GM21786 (cell line): ENCODE measurements around the gene RSF1.

ENCODE experiments used
- ATAC-seq: cut with Tn5 transposase; IDR thresholded peaks from one replicate; pipeline ENCODE4 v1.9.1; 2021; ENCODE audit not compliant: unreplicated experiment

Gene RSF1

GRCh38 chr11:77814848-77815247 lies 5.7 kb downstream of the RSF1 start:
- ATAC-seq, result no peak

- ATAC-seq, result no peak
These were observed 7.3 kb downstream of the RSF1 start for GRCh38 chr11:77813256-77813655.

- no peak for ATAC-seq
These were observed 13.5 kb downstream of the RSF1 start for GRCh38 chr11:77806993-77807392.

- no peak for ATAC-seq
These were observed 14.1 kb downstream of the RSF1 start for GRCh38 chr11:77806415-77806814.

GRCh38 chr11:77801477-77801876 lies 19.0 kb downstream of the RSF1 start:
- ATAC-seq, result no peak

GRCh38 chr11:77800449-77800848 lies 20.1 kb downstream of the RSF1 start:
- ATAC-seq, result no peak

- ATAC-seq, result no peak
These were observed 21.2 kb downstream of the RSF1 start for GRCh38 chr11:77799338-77799737.

GRCh38 chr11:77793972-77794371 lies 26.6 kb downstream of the RSF1 start:
- no peak for ATAC-seq

- ATAC-seq, result no peak
These were observed 29.2 kb downstream of the RSF1 start for GRCh38 chr11:77791301-77791700.

GRCh38 chr11:77789731-77790476 lies 30.6 kb downstream of the RSF1 start:
- no peak for ATAC-seq

- ATAC-seq, result no peak
These were observed 31.3 kb downstream of the RSF1 start for GRCh38 chr11:77789061-77789730.

- no peak for ATAC-seq
These were observed 36.0 kb downstream of the RSF1 start for GRCh38 chr11:77784572-77784971.

- ATAC-seq, result no peak
These were observed 37.5 kb downstream of the RSF1 start for GRCh38 chr11:77783025-77783424.

- no peak for ATAC-seq
These were observed 40.6 kb downstream of the RSF1 start for GRCh38 chr11:77779935-77780334.

GRCh38 chr11:77778549-77778948 lies 42.0 kb downstream of the RSF1 start:
- no peak for ATAC-seq

- no peak for ATAC-seq
These were observed 42.4 kb downstream of the RSF1 start for GRCh38 chr11:77778118-77778517.

GRCh38 chr11:77776455-77776854 lies 44.1 kb downstream of the RSF1 start:
- no peak for ATAC-seq

- no peak for ATAC-seq
These were observed 44.6 kb downstream of the RSF1 start for GRCh38 chr11:77775936-77776335.

- no peak for ATAC-seq
These were observed 49.4 kb downstream of the RSF1 start for GRCh38 chr11:77771135-77771534.

- ATAC-seq, result no peak
These were observed 49.9 kb downstream of the RSF1 start for GRCh38 chr11:77770629-77771028.

- no peak for ATAC-seq
These were observed 58.1 kb downstream of the RSF1 start for GRCh38 chr11:77762426-77762825.

- no peak for ATAC-seq
These were observed 59.0 kb downstream of the RSF1 start for GRCh38 chr11:77761491-77761890.

GRCh38 chr11:77758331-77758730 lies 62.2 kb downstream of the RSF1 start:
- ATAC-seq, result no peak
